MV-4-11 (cell line): ENCODE results near the gene VIPR2.
A peak's percentile ranks its signal among the peaks of the same experiment; 100 is the strongest.
"Not testable (repeated sequence)": the region's sequence is repeated elsewhere in the genome, so short reads cannot be mapped to it uniquely, and the experiment has no call there.

Experiments used
- DNase-seq: peaks from one replicate; lab custom pipeline; 2025; lab: John Stamatoyannopoulos, UW

Gene VIPR2

DNA sequence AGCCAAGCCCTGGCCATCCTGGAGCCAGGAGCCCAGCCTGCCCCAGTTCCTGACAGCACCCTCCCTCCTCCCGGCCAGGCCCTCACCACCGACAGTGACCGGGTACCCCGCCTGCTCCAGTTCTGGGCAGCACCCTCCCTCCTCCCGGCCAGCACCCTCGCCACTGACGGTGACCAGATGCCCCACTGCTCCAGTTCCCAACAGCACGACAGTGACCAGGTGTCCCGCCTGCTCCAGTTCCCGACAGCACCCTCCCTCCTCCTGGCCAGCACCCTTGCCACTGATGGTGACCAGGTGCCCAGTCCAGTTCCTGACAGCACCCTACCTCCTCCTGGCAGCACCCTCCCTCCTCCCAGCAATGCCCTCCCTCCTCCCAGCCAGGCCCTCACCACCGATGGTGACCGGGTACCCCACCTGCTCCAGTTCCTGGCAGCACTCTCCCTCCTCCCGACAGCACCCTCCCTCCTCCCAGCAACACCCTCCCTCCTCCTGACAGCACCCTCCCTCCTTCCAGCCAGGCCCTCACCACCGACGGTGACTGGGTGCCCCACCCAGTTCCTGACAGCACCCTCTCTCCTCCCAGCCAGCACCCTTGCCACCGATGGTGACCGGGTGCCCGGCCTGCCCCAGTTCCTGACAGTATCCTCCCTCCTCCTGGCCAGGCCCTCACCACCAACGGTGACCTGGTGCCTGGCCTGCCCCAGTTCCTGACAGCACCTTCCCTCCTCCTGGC, 40.3 kb downstream of the VIPR2 start:
- DNase-seq, result no peak

- no peak for DNase-seq
Measured at GRCh38 chr7:159103382-159104187, 41.1 kb downstream of the VIPR2 start.

DNA sequence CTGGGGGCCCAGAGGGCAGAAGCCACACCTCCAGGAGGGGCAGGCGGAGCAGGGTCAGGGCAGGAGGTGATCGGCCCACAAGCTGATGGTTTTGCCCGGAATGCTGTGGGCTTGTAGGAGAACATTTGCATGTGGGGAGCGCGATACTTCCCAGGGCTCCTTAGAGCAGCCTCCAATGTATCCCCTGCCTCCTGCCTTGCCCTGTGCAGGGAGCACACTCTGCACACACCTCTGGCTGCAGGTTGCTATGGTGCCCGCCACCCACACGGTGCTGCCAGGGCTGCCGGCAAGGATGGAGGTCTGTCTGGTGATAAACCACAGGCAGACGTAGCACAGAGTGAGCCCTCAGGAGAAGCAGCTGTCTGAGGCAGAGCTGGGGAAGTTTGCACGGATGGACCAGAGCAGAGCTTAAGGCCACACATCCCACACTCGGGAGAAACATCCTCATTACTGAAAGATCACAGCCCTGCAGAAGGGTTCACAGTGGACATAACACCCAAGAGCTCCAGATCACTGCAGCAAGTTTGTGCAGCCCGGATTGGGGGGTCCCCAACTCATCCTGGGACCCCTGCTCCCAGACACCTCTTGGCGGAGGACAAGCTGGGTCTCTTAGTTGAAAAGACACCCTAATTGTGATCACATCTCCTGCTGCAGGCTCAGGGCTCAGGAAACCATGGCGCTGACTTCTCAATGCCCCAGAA, 41.8 kb downstream of the VIPR2 start:
- no peak for DNase-seq

DNA sequence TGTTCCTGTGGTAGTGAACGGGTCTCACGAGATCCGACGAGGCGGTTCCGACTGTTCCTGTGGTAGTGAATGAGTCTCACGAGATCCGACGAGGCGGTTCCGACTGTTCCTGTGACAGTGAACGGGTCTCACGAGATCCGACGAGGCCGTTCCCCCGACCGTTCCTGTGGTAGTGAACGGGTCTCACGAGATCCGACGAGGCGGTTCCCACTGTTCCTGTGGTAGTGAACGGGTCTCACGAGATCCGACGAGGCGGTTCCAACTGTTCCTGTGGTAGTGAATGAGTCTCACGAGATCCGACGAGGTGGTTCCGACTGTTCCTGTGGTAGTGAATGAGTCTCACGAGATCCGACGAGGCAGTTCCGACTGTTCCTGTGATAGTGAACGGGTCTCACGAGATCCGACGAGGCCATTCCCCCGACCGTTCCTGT, 43.0 kb downstream of the VIPR2 start:
- not testable (repeated sequence) for DNase-seq

DNA sequence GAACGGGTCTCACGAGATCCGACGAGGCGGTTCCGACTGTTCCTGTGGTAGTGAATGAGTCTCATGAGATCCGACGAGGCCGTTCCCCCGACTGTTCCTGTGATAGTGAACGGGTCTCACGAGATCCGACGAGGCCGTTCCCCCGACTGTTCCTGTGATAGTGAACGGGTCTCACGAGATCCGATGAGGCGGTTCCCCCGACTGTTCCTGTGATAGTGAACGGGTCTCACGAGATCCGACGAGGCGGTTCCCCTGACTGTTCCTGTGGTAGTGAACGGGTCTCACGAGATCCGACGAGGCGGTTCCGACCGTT, 43.6 kb downstream of the VIPR2 start:
- not testable (repeated sequence) for DNase-seq

- DNase-seq, result not testable (repeated sequence)
Measured at GRCh38 chr7:159100281-159101082, 44.2 kb downstream of the VIPR2 start.

- no peak for DNase-seq
Measured at GRCh38 chr7:159099711-159100231, 44.9 kb downstream of the VIPR2 start.

- no peak for DNase-seq
Measured at GRCh38 chr7:159098811-159099655, 45.6 kb downstream of the VIPR2 start.

GRCh38 chr7:159098424-159098786, 46.3 kb downstream of the VIPR2 start:
- no peak for DNase-seq

DNA sequence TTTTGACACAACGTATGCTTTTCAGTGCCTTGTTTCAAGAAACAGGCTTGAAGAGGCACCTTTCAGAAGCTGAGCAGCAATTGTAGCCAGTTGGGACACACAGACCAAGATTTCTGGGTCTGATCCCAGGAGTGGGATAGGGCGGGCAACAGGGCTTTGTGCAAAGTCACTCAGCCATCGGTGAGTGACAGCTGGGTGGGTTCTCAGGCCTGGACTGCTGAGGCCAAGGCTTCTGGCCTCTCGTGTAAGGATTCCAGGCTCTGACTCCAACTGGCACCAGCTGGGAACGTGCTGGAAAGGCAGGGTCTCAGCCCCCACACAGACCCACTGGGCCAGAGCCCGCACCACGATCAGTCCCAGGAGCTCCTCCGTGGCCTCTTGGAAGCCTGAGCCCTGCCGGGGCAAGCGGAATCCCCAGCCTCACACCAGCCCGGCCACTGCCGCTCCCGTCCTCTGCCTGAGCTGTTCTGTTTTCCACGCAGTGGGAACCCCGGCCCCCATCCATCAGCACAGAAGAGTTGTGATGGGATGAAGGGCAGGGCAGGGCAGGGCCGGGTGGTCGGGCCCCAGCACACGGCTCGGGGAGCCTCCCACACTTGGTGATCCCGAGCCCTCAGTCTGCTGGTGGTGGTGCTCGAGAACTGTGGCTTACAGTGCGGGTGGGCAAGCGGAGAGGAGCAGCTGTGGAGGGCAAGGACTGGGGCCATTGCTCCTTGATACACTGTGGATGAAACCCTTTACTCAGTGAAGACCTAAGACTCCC, 46.8 kb downstream of the VIPR2 start:
- no peak for DNase-seq

- peak; percentile 94 for DNase-seq
Measured at GRCh38 chr7:159096736-159097581, 47.7 kb downstream of the VIPR2 start.

DNA sequence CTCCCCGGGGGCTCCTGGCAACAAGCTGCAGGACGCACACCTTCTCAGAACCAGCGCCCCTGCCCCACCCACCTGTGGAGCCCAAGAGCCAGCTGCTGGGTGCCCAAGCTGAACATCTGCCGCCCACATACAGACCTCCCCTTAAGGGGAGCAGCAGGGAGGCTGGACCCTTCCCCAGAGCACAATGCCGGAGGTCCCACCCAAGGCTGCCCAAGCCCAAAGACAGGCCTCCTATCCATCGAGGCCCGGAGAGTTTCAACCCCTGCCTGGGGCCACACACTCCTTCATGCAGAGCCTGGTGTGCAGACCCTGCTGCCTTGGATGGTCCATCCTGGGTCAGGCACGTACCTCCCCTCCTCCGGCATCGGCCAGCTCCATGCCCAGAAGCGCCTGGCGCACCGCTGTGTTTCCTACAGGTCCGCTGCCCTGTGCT, 48.7 kb downstream of the VIPR2 start:
- no peak for DNase-seq

GRCh38 chr7:159094919-159095915, 49.5 kb downstream of the VIPR2 start:
- no peak for DNase-seq

GRCh38 chr7:159094023-159094740, 50.5 kb downstream of the VIPR2 start:
- no peak for DNase-seq

- DNase-seq, result peak; percentile 26
Measured at GRCh38 chr7:159093351-159093971, 51.2 kb downstream of the VIPR2 start.

- peak; percentile 17 for DNase-seq
Measured at GRCh38 chr7:159092701-159093121, 52.0 kb downstream of the VIPR2 start.
